Measurements from ENCODE around the gene NFATC3. TPM values are rescaled to one million over a fixed set of nuclear protein-coding genes. Genes with fewer than 3 reads are reported as not detected.

NFATC3 gene
- total RNA-seq, 1 experiment from 2014 or later = 43.9 TPM

DNA sequence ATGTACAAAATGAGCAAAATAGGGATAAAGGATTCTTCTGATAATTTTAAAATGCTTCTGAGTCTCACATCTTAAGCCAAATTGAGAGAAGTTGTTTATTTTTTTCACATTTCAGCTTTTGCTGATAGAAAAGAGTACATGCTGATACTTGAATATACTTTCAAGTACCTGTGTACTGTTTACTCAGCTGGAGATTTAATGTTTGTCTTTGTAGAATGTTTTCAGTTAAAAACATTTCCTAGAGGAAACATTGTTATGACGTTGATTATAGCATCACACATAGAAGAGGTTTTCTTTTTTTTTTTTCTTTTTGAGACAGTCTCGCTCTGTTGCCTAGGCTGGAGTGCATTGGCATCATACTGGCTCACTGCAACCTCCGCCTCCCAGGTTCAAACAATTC is 131.1 kb downstream of the NFATC3 start:
- CTCF ChIA-PET = no interaction called here
- no TSS peak for BruUV-seq (replicated peaks)

DNA sequence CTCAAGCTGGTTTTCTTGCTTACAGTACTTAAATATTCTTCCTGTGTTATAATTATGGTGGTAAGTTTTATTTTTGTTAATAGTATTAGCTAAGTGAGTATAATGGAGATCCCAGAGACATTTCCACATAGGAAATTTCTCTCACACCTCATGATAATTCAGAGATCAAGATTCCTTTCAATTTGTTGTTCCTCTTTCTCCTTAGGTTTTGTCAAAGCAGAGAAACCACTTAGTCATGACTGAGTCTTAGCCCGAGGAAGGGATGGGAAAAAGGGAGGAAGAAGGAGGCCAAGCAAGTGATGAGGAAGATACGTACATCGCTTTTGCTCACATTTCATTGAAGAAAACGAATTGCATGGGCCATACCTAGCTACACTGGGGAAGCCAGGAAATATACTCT is 132.3 kb downstream of the NFATC3 start:
- Mint-ChIP-seq H3K9me3 (ENCODE audit: unreplicated experiment) (no peaks in the 10 kb centered on the region), H3K4me3 (ENCODE audit: unreplicated experiment) (no peak overlapping the region), H3K27me3 (ENCODE audit: insufficient read depth, unreplicated experiment) (no peaks in the 10 kb centered on the region), H3K27ac (ENCODE audit: unreplicated experiment) (no peak overlapping the region), H3K36me3 (ENCODE audit: insufficient read depth, unreplicated experiment) (peaks cover 21% of the 10 kb centered on the region), H3K4me1 (ENCODE audit: low read depth, unreplicated experiment) (no peaks in the 10 kb centered on the region)
- Histone ChIP-seq H3K27me3 (replicated peaks; ENCODE audit: control insufficient read depth, insufficient read depth, low read length) (no peaks in the 10 kb centered on the region), H3K9me3 (no peaks in the 10 kb centered on the region), H3K36me3 (ENCODE audit: control insufficient read depth, insufficient read depth, low read length) (no peaks in the 10 kb centered on the region), H3K4me1 (no peaks in the 10 kb centered on the region), H3K4me3 (ENCODE audit: low read depth, low read length) (no peak overlapping the region)
- no peak for TF ChIP-seq CTCF (IDR thresholded peaks at IDR 0.05; ENCODE audit: insufficient read depth in 1 of 2, low read depth in 1 of 2, low read length in 1 of 2, severe bottlenecking in 1 of 2, unreplicated experiment in 1 of 2)
- intact Hi-C loops (cut with micrococcal nuclease; ENCODE audit: unreplicated experiment) = no loop called here
- POLR2A ChIA-PET = interaction anchor here (0.6 kb wide), 2 partner anchors 16 to 52 kb away, joined by 4 to 7 read pairs; no protein-coding TSS in a partner anchor
- CTCF ChIA-PET = interaction anchor here (0.6 to 0.7 kb wide), 2 partner anchors 11 to 73 kb away, joined by 5 to 8 read pairs; no protein-coding TSS in a partner anchor
- DNase-seq = no peak
- BruUV-seq (replicated peaks) = no TSS peak

More for the DNA sequence above, 131.1 kb downstream of the NFATC3 start:
- no peaks in the 10 kb centered on the region for H3K27me3 ChIP-seq (replicated peaks; ENCODE audit: control insufficient read depth, insufficient read depth, low read length)
- no peaks in the 10 kb centered on the region for H3K36me3 ChIP-seq (ENCODE audit: control insufficient read depth, insufficient read depth, low read length)
- H3K36me3 Mint-ChIP-seq (ENCODE audit: insufficient read depth, unreplicated experiment) = peaks cover 22% of the 10 kb centered on the region
- intact Hi-C loops (cut with micrococcal nuclease; ENCODE audit: unreplicated experiment) = no loop called here
- no peak overlapping the region for H3K4me3 ChIP-seq (ENCODE audit: low read depth, low read length)
- no peaks in the 10 kb centered on the region for H3K4me1 ChIP-seq
- no peaks in the 10 kb centered on the region for H3K9me3 Mint-ChIP-seq (ENCODE audit: unreplicated experiment)
- H3K27me3 Mint-ChIP-seq (ENCODE audit: insufficient read depth, unreplicated experiment) = no peaks in the 10 kb centered on the region
- DNase-seq = no peak
- POLR2A ChIA-PET = no interaction called here
- H3K9me3 ChIP-seq = no peaks in the 10 kb centered on the region
- TF ChIP-seq CTCF (IDR thresholded peaks at IDR 0.05; ENCODE audit: insufficient read depth in 1 of 2, low read depth in 1 of 2, low read length in 1 of 2, severe bottlenecking in 1 of 2, unreplicated experiment in 1 of 2) = no peak
- H3K4me1 Mint-ChIP-seq (ENCODE audit: low read depth, unreplicated experiment) = no peaks in the 10 kb centered on the region
- H3K27ac Mint-ChIP-seq (ENCODE audit: unreplicated experiment) = no peak overlapping the region
- no peak overlapping the region for H3K4me3 Mint-ChIP-seq (ENCODE audit: unreplicated experiment)

GRCh38 chr16:68219725-68220351 is 134.7 kb downstream of the NFATC3 start:
- no peak overlapping the region for H3K27ac Mint-ChIP-seq (ENCODE audit: unreplicated experiment)
- POLR2A ChIA-PET = no interaction called here
- no peaks in the 10 kb centered on the region for H3K27me3 Mint-ChIP-seq (ENCODE audit: insufficient read depth, unreplicated experiment)
- DNase-seq = no peak
- Histone ChIP-seq H3K4me1 (no peaks in the 10 kb centered on the region), H3K9me3 (no peaks in the 10 kb centered on the region), H3K36me3 (ENCODE audit: control insufficient read depth, insufficient read depth, low read length) (no peaks in the 10 kb centered on the region), H3K4me3 (ENCODE audit: low read depth, low read length) (no peak overlapping the region), H3K27me3 (replicated peaks; ENCODE audit: control insufficient read depth, insufficient read depth, low read length) (no peaks in the 10 kb centered on the region)
- no peak for TF ChIP-seq CTCF (IDR thresholded peaks at IDR 0.05; ENCODE audit: insufficient read depth in 1 of 2, low read depth in 1 of 2, low read length in 1 of 2, severe bottlenecking in 1 of 2, unreplicated experiment in 1 of 2)
- H3K4me1 Mint-ChIP-seq (ENCODE audit: low read depth, unreplicated experiment) = no peaks in the 10 kb centered on the region
- CTCF ChIA-PET = no interaction called here
- peaks cover 21% of the 10 kb centered on the region for H3K36me3 Mint-ChIP-seq (ENCODE audit: insufficient read depth, unreplicated experiment)
- intact Hi-C loops (cut with micrococcal nuclease; ENCODE audit: unreplicated experiment) = no loop called here
- BruUV-seq (replicated peaks) = no TSS peak
- no peak overlapping the region for H3K4me3 Mint-ChIP-seq (ENCODE audit: unreplicated experiment)
- H3K9me3 Mint-ChIP-seq (ENCODE audit: unreplicated experiment) = no peaks in the 10 kb centered on the region
